Measurements from ENCODE around the gene CDX1. TPM values are rescaled to one million over a fixed set of nuclear protein-coding genes. Genes with fewer than 3 reads are reported as not detected.

The CDX1 gene
- total and polyA plus RNA-seq, 2 of the 8 experiments (the other 6 are each of a cell fraction or from before 2014, with no cell fraction given), result not detected

DNA sequence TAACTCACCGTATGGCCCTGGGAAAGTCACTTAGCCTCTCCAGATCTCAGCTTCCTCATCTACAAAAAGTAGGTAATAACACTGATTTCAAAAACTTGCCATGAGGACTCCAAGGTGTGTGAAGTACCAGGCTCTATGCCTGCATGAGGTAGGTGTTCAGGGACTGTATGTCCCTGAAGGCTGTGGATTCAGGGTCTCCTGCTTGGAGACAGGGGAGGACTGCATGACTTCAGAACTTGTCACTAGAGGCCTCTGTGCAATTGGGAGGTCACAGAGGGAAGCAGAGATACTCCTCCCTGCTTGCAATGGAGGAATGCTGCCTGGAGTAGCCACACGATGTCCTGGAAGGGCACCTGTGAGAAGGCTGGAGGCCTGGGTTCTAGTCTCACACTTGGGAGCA, 13.1 kb upstream of the CDX1 start:
- H2BK20ac ChIP-seq (ENCODE audit: low read length), result no peak overlapping the region
- H3K23me2 ChIP-seq (ENCODE audit: low read depth, low read length), result no peaks in the 10 kb centered on the region; the same call in 1 of the 2 replicates
- peak overlapping the region; percentile 7 for H2BK120ac ChIP-seq (replicated peaks; ENCODE audit: low read depth, low read length)
- no peaks in the 10 kb centered on the region for H3K79me1 ChIP-seq (ENCODE audit: low read depth, low read length)
- POLR2A ChIA-PET (ENCODE audit: partially characterized antibody), result interaction anchor here (1.6 to 3.4 kb wide), 2 partner anchors 13 to 15 kb away, joined by 5 to 14 read pairs; no protein-coding TSS in a partner anchor
- H2BK5ac ChIP-seq (ENCODE audit: low read depth, low read length), result 0 out of 2 replicates have a peak overlapping the region, but pooled peaks have one; percentile 1
- H3K23ac ChIP-seq (ENCODE audit: insufficient read length), result no peak overlapping the region
- H3K56ac ChIP-seq (replicated peaks; ENCODE audit: insufficient read length, low read depth, low read length), result no peak overlapping the region
- H3K4ac ChIP-seq (replicated peaks; ENCODE audit: insufficient read length, low read depth, low read length), result no peak overlapping the region
- H2AK5ac ChIP-seq (ENCODE audit: low read depth, low read length), result no peak overlapping the region
- H3K9ac ChIP-seq (replicated peaks in 1 of 4; ENCODE audit: extremely low read depth in 1 of 4, low read depth in 3 of 4, low read length in 3 of 4), result no peak overlapping the region
- no peaks in the 10 kb centered on the region; a peak in 2 of 7 replicates for H3K27me3 ChIP-seq (replicated peaks in 1 of 4; ENCODE audit: control insufficient read depth in 3 of 4, extremely low read depth in 1 of 4, insufficient read depth in 3 of 4, low read length in 3 of 4)
- peak overlapping the region; percentile 65; the same call in 1 of the 2 replicates for H2BK15ac ChIP-seq (ENCODE audit: low read length)
- no peaks in the 10 kb centered on the region for H3K36me3 ChIP-seq (ENCODE audit: control insufficient read depth in 2 of 4, insufficient read depth in 4 of 4, low read length in 3 of 4)
- no peak overlapping the region for H3K4me3 ChIP-seq (ENCODE audit: extremely low read depth in 1 of 4, insufficient read depth in 2 of 4, low read depth in 3 of 4, low read length in 4 of 4)
- H4K8ac ChIP-seq (ENCODE audit: extremely low read depth, insufficient read depth, low read length), result no peak overlapping the region
- CTCF ChIA-PET (ENCODE audit: partially characterized antibody), result interaction anchor here (0.9 to 15.3 kb wide), 13 partner anchors 8 to 246 kb away, joined by 3 to 372 read pairs (median 5); no protein-coding TSS in a partner anchor
- H4K5ac ChIP-seq (ENCODE audit: insufficient read length, low read depth, low read length), result no peak overlapping the region
- no peak for DNase-seq (ENCODE audit: low read depth in 1 of 2, low spot score in 2 of 2)
- peak overlapping the region; percentile 7 for H4K91ac ChIP-seq (replicated peaks; ENCODE audit: insufficient read length, low read length)
- no peak overlapping the region for H2AFZ ChIP-seq (ENCODE audit: low read length)
- H3K4me1 ChIP-seq (replicated peaks in 1 of 4; ENCODE audit: control insufficient read depth in 3 of 4, insufficient read depth in 4 of 4, low read length in 3 of 4), result peaks cover 6 to 24% (median 12%) of the 10 kb centered on the region in 4 experiments
- H3K18ac ChIP-seq (ENCODE audit: extremely low read depth, low read length), result no peak overlapping the region; the same call in 1 of the 2 replicates
- no peaks in the 10 kb centered on the region for H3K79me2 ChIP-seq (ENCODE audit: control insufficient read depth in 1 of 2, insufficient read depth in 2 of 2, low read length in 2 of 2)
- WGBS, 2 experiments (ENCODE audit: extremely low coverage in 1 of 2, insufficient coverage in 1 of 2, insufficient read length in 1 of 2, insufficient replicate concordance in 2 of 2, low coverage in 1 of 2, low lambda C conversion rate in 2 of 2, missing lambda C conversion rate in 1 of 2), result 89% methylated on average over 2 of the region's 2 CpGs; no CpG with 5 or more reads in 1 of the 2 experiments
- FAIRE-seq, result no peak
- no peaks in the 10 kb centered on the region for H3K9me3 ChIP-seq (ENCODE audit: insufficient read depth in 2 of 2, low read depth in 1 of 2, low read length in 1 of 2)
- H2BK12ac ChIP-seq (ENCODE audit: low read depth, low read length), result no peak overlapping the region
- H4K20me1 ChIP-seq (replicated peaks in 1 of 2; ENCODE audit: control insufficient read depth in 1 of 2, insufficient read depth in 2 of 2, low read length in 2 of 2), result no peaks in the 10 kb centered on the region
- no peak overlapping the region for H3K14ac ChIP-seq (ENCODE audit: insufficient read length)
- TF ChIP-seq HDAC6 (IDR thresholded peaks at IDR 0.05; ENCODE audit: low read depth, low read length), result no peak
- TF ChIP-seq USF2 (IDR thresholded peaks at IDR 0.05; ENCODE audit: low read length), result no peak
- TF ChIP-seq EGR1 (IDR thresholded peaks at IDR 0.05; ENCODE audit: borderline replicate concordance, low read depth, low read length), result no peak
- no peak for TF ChIP-seq YY1 (IDR thresholded peaks at IDR 0.05; ENCODE audit: low read depth, low read length)
- no peak for TF ChIP-seq TEAD4 (IDR thresholded peaks at IDR 0.05; ENCODE audit: low read depth, low read length)
- TF ChIP-seq, protein P1, sequence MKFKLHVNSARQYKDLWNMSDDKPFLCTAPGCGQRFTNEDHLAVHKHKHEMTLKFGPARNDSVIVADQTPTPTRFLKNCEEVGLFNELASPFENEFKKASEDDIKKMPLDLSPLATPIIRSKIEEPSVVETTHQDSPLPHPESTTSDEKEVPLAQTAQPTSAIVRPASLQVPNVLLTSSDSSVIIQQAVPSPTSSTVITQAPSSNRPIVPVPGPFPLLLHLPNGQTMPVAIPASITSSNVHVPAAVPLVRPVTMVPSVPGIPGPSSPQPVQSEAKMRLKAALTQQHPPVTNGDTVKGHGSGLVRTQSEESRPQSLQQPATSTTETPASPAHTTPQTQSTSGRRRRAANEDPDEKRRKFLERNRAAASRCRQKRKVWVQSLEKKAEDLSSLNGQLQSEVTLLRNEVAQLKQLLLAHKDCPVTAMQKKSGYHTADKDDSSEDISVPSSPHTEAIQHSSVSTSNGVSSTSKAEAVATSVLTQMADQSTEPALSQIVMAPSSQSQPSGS (IDR thresholded peaks at IDR 0.05; ENCODE audit: low read length), result no peak
- no peak for TF ChIP-seq BACH1 (IDR thresholded peaks at IDR 0.05; ENCODE audit: low read length)
- no peak for TF ChIP-seq E2F6 (IDR thresholded peaks at IDR 0.05)
- TF ChIP-seq SIRT6 (IDR thresholded peaks at IDR 0.05; ENCODE audit: low read length), result no peak
- H3K27ac ChIP-seq (ENCODE audit: low read depth, low read length), result no peak overlapping the region
- H3K4me2 ChIP-seq (ENCODE audit: insufficient read depth in 1 of 2, low read depth in 2 of 2, low read length in 2 of 2), result peak overlapping the region in 1 of 2 experiments; percentile 73; a peak in 1 of 4 replicates

All from H1 (cell line).